Left colon (tissue), 2 donors: ENCODE results near the gene PKNOX1. TPM values are rescaled to one million over a fixed set of nuclear protein-coding genes. Genes with fewer than 3 reads are reported as not detected.
A peak's percentile ranks its signal among the peaks of the same experiment; 100 is the strongest.
"Not testable (repeated sequence)": the region's sequence is repeated elsewhere in the genome, so short reads cannot be mapped to it uniquely, and the experiment has no call there.

Experiments
- ATAC-seq: fragments of 200-7000 bp; cut with Tn5 transposase; one replicate; pipeline ENCODE4 v1.9.1; 2020; ENCODE audit warnings: mild to moderate bottlenecking, moderate library complexity
- DNase-seq, 2 donors: peaks; one replicate each; pipeline ENCODE4 v3.0.0-alpha.2; 2020
- intact Hi-C, 2 donors: fragments of 100-400 bp; cut with DNase I in 1 of 2; cut with micrococcal nuclease in 1 of 2; formaldehyde crosslinking; loops; one replicate each; pipeline versions ENCODE4 v1.11.2 to v1.14.0; 2022; cut with DNase I, micrococcal nuclease
- total RNA-seq, 2 donors: library from RNA; stranded (reverse); fragmentation: NEBNext Ultra II Directional; extraction: Animal tissue kit (Norgen Biotek cat#: 25700); gene quantifications; one replicate each; pipeline ENCODE4 v1.2.1, GENCODE V29; 2021
- donor health status: DM: no; HTN: no; CAD: no.
- donor health status: DM: yes; HTN: yes; CAD: no.

The PKNOX1 gene
- total RNA-seq, 2 donors from 2014 or later, result 12.4 to 15.3 TPM

DNA sequence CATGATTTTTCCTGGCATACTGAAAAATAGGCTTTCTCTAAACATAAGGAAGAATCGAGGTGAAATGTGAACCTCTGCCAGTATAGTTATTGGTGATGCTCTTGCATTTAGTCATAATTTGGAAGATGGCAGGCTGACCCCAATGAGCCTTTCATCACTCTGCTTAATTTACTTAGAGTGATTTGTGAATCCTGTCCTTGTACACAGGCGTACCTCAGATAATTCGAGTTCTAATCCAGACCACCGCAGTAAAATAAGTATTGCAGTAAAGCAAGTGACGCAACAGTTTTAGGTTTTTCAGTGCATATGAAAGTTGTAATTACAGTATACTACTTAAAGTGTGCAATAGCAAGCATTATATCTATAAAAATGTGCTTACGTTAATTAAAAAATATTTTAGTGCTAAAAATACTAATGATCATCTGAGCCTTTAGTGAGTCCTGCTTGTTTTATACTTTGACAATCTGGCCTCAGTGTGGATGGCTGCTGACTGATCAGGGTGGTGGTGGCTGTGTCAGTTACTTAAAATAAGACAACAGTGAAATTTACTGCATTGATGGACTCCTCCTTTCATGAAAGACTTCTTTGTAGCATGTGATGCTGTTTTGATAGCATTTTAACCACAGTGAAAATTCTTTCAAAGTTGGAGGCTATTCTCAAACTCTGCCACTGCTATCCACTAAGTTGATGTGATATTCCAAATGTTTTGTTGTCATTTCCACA, 1.7 kb downstream of the PKNOX1 start:
- DNase-seq (no peak), ATAC-seq (no peak)
- intact Hi-C loops, result no loop called here

- peak; percentile 26 for ATAC-seq
- intact Hi-C loops, result no loop called here
- no peak for DNase-seq
Observed at GRCh38 chr21:42980312-42981213, 6.2 kb downstream of the PKNOX1 start.

GRCh38 chr21:42981214-42981523, 6.8 kb downstream of the PKNOX1 start:
- no peak for DNase-seq
- intact Hi-C loops, result no loop called here
- peak; percentile 4 for ATAC-seq

DNA sequence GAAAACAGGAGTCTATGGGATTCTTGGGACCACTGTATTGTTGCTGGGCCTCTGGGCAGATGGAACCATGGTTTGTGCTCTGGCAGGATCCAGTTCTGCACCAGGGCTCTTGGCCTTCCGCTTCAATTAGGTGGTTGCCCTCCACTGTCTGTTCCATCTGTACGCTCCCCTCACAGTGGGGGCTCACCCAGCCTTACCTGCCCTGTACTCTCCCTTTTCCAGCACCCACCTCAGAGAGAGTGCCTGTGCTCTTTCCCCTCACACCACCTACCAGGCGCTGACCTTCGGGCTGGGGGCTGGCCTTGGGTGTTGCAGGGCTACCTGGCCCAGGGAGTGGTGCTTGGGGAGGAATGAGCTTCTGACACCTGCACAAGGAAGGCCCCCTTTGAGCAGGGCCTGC, 7.5 kb downstream of the PKNOX1 start:
- DNase-seq (no peak), ATAC-seq (no peak)

GRCh38 chr21:42983103-42983502, 8.7 kb downstream of the PKNOX1 start:
- intact Hi-C loops, result no loop called here
- ATAC-seq, result no peak

More for the DNA sequence above, 7.5 kb downstream of the PKNOX1 start:
- intact Hi-C loops, result no loop called here

DNA sequence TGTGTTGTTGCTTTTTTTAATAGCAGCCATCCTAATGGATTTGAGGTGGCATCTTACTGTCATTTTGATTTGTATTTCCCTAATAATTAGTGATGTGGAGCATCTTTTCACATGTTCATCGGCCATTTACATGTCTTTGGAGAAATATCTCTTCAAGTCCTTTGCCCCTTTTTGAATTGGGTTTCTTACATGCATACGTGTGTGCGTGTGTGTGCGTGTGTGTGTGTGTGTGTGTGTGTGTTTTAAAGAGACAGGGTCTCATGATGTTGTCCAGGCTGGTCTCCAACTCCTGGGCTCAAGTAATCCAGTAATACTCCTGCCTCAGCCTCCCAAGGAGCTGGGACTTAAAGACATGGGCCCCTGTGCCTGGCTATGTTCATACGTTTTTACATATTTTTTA, 9.5 kb downstream of the PKNOX1 start:
- intact Hi-C loops, result no loop called here
- ATAC-seq, result no peak
- DNase-seq, result no peak

More at GRCh38 chr21:42983103-42983502, 8.7 kb downstream of the PKNOX1 start:
- DNase-seq, result no peak

- no peak for ATAC-seq
- intact Hi-C loops, result no loop called here
Observed at GRCh38 chr21:42986125-42986783, 11.9 kb downstream of the PKNOX1 start.

DNA sequence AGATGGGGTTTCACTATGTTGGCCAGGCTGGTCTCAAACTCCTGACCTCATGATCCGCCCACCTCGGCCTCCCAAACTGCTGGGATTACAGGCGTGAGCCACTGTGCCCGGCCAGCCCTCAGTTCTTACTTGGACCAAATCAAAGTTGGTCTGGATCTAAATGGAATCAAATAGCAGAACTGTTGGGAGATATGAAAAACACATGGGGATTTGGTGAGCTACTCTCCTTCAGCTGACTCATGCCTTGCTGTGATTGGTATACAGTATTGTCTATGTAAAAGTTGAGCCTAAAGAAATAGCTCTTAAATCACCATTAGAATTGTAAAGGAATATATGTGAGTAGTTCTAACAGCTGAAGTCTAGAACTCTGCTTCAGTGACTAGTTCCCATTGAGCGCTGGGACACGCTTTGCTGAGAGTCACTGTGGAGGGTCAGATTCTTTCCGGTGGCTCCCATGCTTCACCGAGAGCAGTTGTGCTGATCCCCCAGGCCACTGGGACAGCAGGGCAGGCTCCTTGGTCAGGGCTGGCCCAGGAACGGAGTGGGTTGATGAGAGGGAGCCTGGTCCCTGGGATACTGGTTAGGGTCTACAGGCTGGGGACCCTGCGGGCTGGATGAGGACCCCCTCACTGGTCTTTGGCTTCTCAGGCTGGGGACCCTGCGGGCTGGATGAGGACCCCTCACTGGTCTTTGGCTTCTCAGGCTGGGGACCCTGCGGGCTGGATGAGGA, 14.0 kb downstream of the PKNOX1 start:
- ATAC-seq (no peak), DNase-seq (no peak)
- intact Hi-C loops, result no loop called here

More at GRCh38 chr21:42986125-42986783, 11.9 kb downstream of the PKNOX1 start:
- no peak for DNase-seq

- ATAC-seq, intact Hi-C loops, DNase-seq: not testable (repeated sequence)
Observed at GRCh38 chr21:42989370-42989769, 15.0 kb downstream of the PKNOX1 start.

DNA sequence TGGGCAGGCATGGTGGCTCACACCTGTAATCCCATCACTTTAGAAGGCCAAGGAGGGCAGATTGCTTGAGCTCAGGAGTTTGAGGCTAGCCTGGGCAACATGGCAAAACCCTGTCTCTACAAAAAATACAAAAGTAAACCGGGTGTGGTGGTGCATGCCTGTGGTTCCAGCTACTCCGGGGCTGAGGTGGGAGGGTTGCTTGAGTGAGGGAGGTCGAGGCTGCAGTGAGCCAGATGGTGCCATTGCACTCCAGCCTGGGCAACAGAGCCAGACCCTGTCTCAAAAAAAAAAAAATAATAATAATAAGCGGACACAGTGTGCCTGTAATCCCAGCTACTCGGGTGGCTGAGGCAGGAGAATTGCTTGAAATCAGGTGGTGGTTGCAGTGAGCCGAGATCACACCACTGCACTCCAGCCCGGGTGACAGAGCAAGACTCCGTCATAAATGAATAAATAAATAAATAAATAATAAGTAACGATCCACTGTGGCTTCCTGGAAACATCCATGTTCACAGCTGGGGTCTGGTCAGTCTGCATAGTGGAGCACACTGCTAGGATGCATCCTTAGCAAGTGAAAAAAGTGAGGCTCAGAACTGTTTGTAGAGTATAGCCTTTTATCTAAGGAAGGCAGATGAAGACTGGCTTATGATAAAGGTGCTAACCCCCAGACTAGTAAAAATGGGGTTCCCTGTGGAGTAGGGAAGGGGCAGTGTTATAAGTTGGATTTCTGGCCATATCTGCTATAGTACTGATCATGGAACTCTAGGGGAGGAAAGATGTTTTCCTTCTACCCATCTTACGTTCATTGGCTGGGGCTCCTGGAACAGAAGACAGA, 15.7 kb downstream of the PKNOX1 start:
- intact Hi-C loops, result no loop called here

GRCh38 chr21:42991992-42992740, 17.8 kb downstream of the PKNOX1 start:
- DNase-seq (peak; percentile 38 to 66), ATAC-seq (no peak)
- intact Hi-C loops, result no loop called here

More for the DNA sequence above, 15.7 kb downstream of the PKNOX1 start:
- ATAC-seq (no peak), DNase-seq (no peak)

DNA sequence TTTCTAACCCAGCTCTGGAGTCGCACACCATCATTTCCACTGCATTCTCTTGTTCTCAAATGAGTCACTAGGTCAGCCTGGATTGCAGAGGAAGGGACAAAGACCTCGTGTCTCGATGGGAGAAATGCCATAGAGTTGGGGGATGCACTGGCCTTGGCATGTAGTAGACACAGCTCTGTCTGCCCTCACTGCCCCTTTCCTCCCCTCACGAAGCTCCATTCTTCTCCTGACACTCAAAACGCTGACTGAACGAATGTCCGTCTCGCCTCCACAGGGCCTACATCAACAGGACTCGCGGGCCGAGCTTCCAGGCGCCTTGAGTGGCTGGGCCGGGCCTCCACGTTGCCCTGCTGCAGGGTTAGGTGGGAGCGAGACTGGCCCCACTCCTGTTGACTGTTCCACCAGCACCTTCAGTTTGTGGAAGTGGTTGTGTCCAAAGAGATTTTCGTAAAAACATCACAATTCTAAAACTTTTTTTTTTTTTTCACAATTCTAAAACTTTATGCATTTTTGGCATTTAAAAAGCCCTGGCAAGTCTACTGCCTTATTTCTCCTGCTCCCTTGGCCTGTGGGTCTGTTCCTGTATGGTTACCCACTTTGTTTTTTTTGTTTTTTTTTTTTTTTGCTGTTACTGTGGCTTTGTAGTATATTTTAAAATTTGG, 18.8 kb downstream of the PKNOX1 start:
- intact Hi-C loops, result no loop called here
- no peak for DNase-seq

GRCh38 chr21:42997053-42997452, 22.7 kb downstream of the PKNOX1 start:
- intact Hi-C loops, result no loop called here
- DNase-seq, result peak; percentile 25 to 55

More for the DNA sequence above, 18.8 kb downstream of the PKNOX1 start:
- ATAC-seq, result no peak

DNA sequence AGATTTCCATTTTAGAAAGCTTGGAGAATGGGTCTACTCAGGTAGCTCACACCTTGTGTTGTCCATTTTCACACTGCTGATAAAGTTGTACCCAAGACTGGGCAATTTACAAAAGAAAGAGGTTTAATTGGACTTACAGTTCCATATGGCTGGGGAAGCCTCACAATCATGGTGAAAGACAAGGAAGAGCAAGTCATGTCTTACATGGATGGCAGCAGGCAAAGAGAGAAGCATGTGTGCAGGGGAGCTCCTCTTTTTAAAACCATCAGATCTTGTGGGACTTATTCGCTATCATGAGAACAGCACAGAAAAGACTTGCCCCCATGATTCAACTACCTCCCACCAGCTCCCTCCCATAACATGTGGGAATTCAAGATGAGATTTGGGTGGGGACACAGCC, 23.6 kb downstream of the PKNOX1 start:
- DNase-seq, ATAC-seq, intact Hi-C loops: not testable (repeated sequence)

More at GRCh38 chr21:42997053-42997452, 22.7 kb downstream of the PKNOX1 start:
- ATAC-seq, result no peak

DNA sequence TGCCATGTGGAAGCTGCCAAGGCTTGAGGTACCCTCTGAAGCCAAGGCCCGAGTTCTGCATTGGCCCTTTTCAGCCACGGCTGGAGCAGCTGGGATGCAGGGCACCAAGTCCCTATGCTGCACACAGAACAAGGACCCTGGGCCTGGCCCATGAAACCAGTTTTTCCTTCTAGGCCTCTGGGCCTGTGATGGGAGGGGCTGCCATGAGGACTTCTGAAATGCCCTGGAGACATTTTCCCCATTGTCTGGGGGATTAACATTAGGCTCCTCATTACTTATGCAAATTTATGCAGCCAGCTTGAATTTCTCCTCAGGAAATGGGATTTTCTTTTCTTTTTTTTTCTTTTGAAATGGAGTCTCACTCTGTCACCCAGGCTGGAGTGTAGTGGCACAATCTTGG, 24.8 kb downstream of the PKNOX1 start:
- DNase-seq, intact Hi-C loops, ATAC-seq: not testable (repeated sequence)

- intact Hi-C loops, ATAC-seq, DNase-seq: not testable (repeated sequence)
Observed at GRCh38 chr21:43000041-43000440, 25.7 kb downstream of the PKNOX1 start.

DNA sequence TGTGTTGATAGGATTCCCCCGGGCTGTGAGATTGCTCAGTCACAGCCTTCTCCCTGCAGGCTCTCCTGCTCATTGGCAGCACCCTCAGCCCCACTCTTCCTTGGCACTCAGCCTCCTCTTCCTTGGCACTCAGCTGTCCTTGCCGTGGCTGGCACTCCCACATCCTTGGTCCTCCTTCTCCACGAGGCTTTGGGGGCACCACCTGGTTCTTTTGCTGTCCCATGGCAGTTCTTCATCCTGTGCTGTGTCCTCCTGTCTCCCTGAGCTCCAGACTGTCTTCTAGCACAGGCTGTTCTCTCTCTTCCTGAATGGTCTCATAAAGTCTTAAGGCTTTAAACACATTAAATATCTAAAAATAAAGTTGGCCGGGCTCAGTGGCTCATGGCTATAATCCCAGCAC, 27.0 kb downstream of the PKNOX1 start:
- DNase-seq (peak in 1 of 2 donors; percentile 70), ATAC-seq (no peak)
- intact Hi-C loops, result no loop called here
